ENCODE data around the gene PTPN1.

Gene PTPN1

GRCh38 chr20:50604451-50604850 is 94.3 kb downstream of the PTPN1 start:
- H3K27ac ChIP-seq = no peak overlapping the region
- TF ChIP-seq CTCF (IDR thresholded peaks at IDR 0.05) (no peak), ZFX (IDR thresholded peaks at IDR 0.05; ENCODE audit: borderline replicate concordance) (no peak)

GRCh38 chr20:50605136-50605535 is 95.0 kb downstream of the PTPN1 start:
- no peak for TF ChIP-seq CTCF (IDR thresholded peaks at IDR 0.05)
- no peak for TF ChIP-seq ZFX (IDR thresholded peaks at IDR 0.05; ENCODE audit: borderline replicate concordance)
- H3K27ac ChIP-seq = no peak overlapping the region

GRCh38 chr20:50607436-50607835 is 97.3 kb downstream of the PTPN1 start:
- TF ChIP-seq CTCF (IDR thresholded peaks at IDR 0.05) = no peak
- TF ChIP-seq ZFX (IDR thresholded peaks at IDR 0.05; ENCODE audit: borderline replicate concordance) = no peak
- no peak overlapping the region for H3K27ac ChIP-seq

GRCh38 chr20:50607850-50608749 is 97.9 kb downstream of the PTPN1 start:
- TF ChIP-seq ZFX (IDR thresholded peaks at IDR 0.05; ENCODE audit: borderline replicate concordance) = no peak
- TF ChIP-seq CTCF (IDR thresholded peaks at IDR 0.05) = no peak
- no peak overlapping the region for H3K27ac ChIP-seq

GRCh38 chr20:50608750-50609104 is 98.5 kb downstream of the PTPN1 start:
- TF ChIP-seq ZFX (IDR thresholded peaks at IDR 0.05; ENCODE audit: borderline replicate concordance) (no peak), CTCF (IDR thresholded peaks at IDR 0.05) (no peak)
- no peak overlapping the region for H3K27ac ChIP-seq

- no peak overlapping the region for H3K27ac ChIP-seq
Observed at GRCh38 chr20:50609438-50609989, 99.3 kb downstream of the PTPN1 start.

More at GRCh38 chr20:50609438-50609989, 99.3 kb downstream of the PTPN1 start:
- TF ChIP-seq ZFX (IDR thresholded peaks at IDR 0.05; ENCODE audit: borderline replicate concordance) (no peak), CTCF (IDR thresholded peaks at IDR 0.05) (no peak)

All from 22Rv1 (cell line).